ENCODE measurements around the gene STXBP5.

The STXBP5 gene

GRCh38 chr6:147274776-147275175 lies 70.6 kb downstream of the STXBP5 start:
- no peak overlapping the region for H3K27ac ChIP-seq (ENCODE audit: low read depth, low read length)
- no peak overlapping the region for H3K23ac ChIP-seq (ENCODE audit: low read length)
- no peaks in the 10 kb centered on the region for H3K9me3 ChIP-seq (ENCODE audit: insufficient read depth, low read depth, low read length)
- no peak overlapping the region for H3K9ac ChIP-seq (ENCODE audit: low read length)
- no peak overlapping the region for H3K4me3 ChIP-seq (ENCODE audit: low read depth, low read length)
- no peak overlapping the region for H2BK12ac ChIP-seq (ENCODE audit: low read length)
- no peak overlapping the region for H2BK120ac ChIP-seq (ENCODE audit: insufficient read depth, low read length, poor library complexity)
- no peak overlapping the region for H3K14ac ChIP-seq (ENCODE audit: low read length)
- H4K8ac ChIP-seq (ENCODE audit: low read depth, low read length): no peak overlapping the region
- H3K79me1 ChIP-seq (ENCODE audit: low read length): no peaks in the 10 kb centered on the region
- H3K4me1 ChIP-seq (ENCODE audit: control insufficient read depth in 1 of 2, insufficient read depth in 2 of 2, low read length in 2 of 2): no peaks in the 10 kb centered on the region
- H3K36me3 ChIP-seq (ENCODE audit: control insufficient read depth in 1 of 2, insufficient read depth in 2 of 2, low read length in 2 of 2): peaks cover 4 to 5% of the 10 kb centered on the region in 2 experiments
- H4K91ac ChIP-seq (ENCODE audit: low read depth, low read length): no peak overlapping the region
- H3K4ac ChIP-seq (ENCODE audit: low read depth, low read length): no peak overlapping the region
- no peak overlapping the region for H2BK5ac ChIP-seq (ENCODE audit: low read depth, low read length, poor library complexity)
- H3K18ac ChIP-seq (ENCODE audit: low read length): no peak overlapping the region
- no peak overlapping the region for H2AFZ ChIP-seq (ENCODE audit: insufficient read depth, low read length, poor library complexity)
- DNase-seq: no peak
- H3K27me3 ChIP-seq (ENCODE audit: insufficient read depth, low read length): no peaks in the 10 kb centered on the region
- H4K12ac ChIP-seq (ENCODE audit: low read depth, low read length): no peak overlapping the region
- no peaks in the 10 kb centered on the region for H3K79me2 ChIP-seq (ENCODE audit: control insufficient read depth, insufficient read depth, low read length, poor library complexity)
- H3K4me2 ChIP-seq (ENCODE audit: low read length): no peak overlapping the region
- no peak overlapping the region for H2AK5ac ChIP-seq (ENCODE audit: low read length)

DNA sequence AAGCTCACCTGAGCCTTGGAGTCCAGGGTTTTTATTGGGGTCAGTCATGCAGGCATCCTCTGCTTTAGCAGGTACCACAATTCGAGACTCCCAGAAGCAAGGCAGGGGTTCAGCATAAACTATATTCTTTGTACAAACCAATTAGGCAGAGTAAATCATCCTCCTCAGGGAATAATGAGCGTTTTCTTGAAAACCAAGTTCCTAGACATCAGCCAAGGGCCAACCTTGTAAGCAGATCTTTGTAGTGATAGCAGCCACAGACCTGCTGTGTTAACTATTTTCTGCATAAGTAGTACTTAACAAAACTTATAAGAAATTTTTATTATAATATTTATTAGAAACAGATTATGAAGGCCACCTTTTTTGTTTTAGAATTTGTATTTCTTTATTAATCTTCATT lies 74.7 kb downstream of the STXBP5 start:
- no peaks in the 10 kb centered on the region for H3K79me1 ChIP-seq (ENCODE audit: low read length)
- no CpG with 5 or more reads among the region's 2 CpGs for WGBS (ENCODE audit: extremely low coverage, insufficient coverage, insufficient read length)
- no peak overlapping the region for H3K9ac ChIP-seq (ENCODE audit: low read length)
- no peak for DNase-seq
- H3K9me3 ChIP-seq (ENCODE audit: insufficient read depth, low read depth, low read length): no peaks in the 10 kb centered on the region
- no peak overlapping the region for H3K4me2 ChIP-seq (ENCODE audit: low read length)
- no peak overlapping the region for H2AFZ ChIP-seq (ENCODE audit: insufficient read depth, low read length, poor library complexity)
- H2BK5ac ChIP-seq (ENCODE audit: low read depth, low read length, poor library complexity): no peak overlapping the region
- no peak overlapping the region for H3K27ac ChIP-seq (ENCODE audit: low read depth, low read length)
- no peaks in the 10 kb centered on the region for H3K79me2 ChIP-seq (ENCODE audit: control insufficient read depth, insufficient read depth, low read length, poor library complexity)
- H3K27me3 ChIP-seq (ENCODE audit: insufficient read depth, low read length): no peaks in the 10 kb centered on the region
- H2AK5ac ChIP-seq (ENCODE audit: low read length): no peak overlapping the region
- no peak overlapping the region for H3K4me3 ChIP-seq (ENCODE audit: low read depth, low read length)
- no peak overlapping the region for H4K91ac ChIP-seq (ENCODE audit: low read depth, low read length)
- no peak overlapping the region for H4K12ac ChIP-seq (ENCODE audit: low read depth, low read length)
- no peak overlapping the region for H3K4ac ChIP-seq (ENCODE audit: low read depth, low read length)
- H2BK120ac ChIP-seq (ENCODE audit: insufficient read depth, low read length, poor library complexity): no peak overlapping the region
- H3K36me3 ChIP-seq (ENCODE audit: control insufficient read depth in 1 of 2, insufficient read depth in 2 of 2, low read length in 2 of 2): peaks cover 5% of the 10 kb centered on the region in 2 experiments
- no peaks in the 10 kb centered on the region for H3K4me1 ChIP-seq (ENCODE audit: control insufficient read depth in 1 of 2, insufficient read depth in 2 of 2, low read length in 2 of 2)
- no peak overlapping the region for H3K23ac ChIP-seq (ENCODE audit: low read length)
- H3K18ac ChIP-seq (ENCODE audit: low read length): no peak overlapping the region
- no peak overlapping the region for H4K8ac ChIP-seq (ENCODE audit: low read depth, low read length)
- no peak overlapping the region for H2BK12ac ChIP-seq (ENCODE audit: low read length)
- no peak overlapping the region for H3K14ac ChIP-seq (ENCODE audit: low read length)

DNA sequence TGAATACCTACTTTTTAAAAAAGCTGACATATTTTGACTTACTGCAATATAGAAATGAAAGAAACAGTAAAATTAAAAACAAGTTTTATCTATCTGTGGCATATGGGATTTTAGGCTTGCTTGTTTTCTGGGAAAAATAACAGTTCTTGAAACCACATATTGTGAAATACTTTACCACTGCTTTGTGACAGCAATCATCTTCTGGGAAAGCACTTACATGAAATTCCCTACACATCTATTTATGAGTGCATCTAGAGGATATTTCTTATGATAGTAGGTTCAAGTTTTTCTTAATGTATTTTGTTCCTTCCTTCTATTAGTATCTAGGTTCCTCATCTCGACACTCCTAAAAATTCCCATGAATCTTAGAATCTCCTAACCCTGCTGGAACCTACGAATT lies 75.2 kb downstream of the STXBP5 start:
- no peak overlapping the region for H4K91ac ChIP-seq (ENCODE audit: low read depth, low read length)
- H3K79me1 ChIP-seq (ENCODE audit: low read length): no peaks in the 10 kb centered on the region
- H3K9ac ChIP-seq (ENCODE audit: low read length): no peak overlapping the region
- no peak overlapping the region for H2BK5ac ChIP-seq (ENCODE audit: low read depth, low read length, poor library complexity)
- WGBS (ENCODE audit: extremely low coverage, insufficient coverage, insufficient read length): no CpG with 5 or more reads among the region's 2 CpGs
- H3K4ac ChIP-seq (ENCODE audit: low read depth, low read length): no peak overlapping the region
- H4K12ac ChIP-seq (ENCODE audit: low read depth, low read length): no peak overlapping the region
- no peak overlapping the region for H3K14ac ChIP-seq (ENCODE audit: low read length)
- H4K8ac ChIP-seq (ENCODE audit: low read depth, low read length): no peak overlapping the region
- H3K23ac ChIP-seq (ENCODE audit: low read length): no peak overlapping the region
- no peak overlapping the region for H3K4me2 ChIP-seq (ENCODE audit: low read length)
- H3K18ac ChIP-seq (ENCODE audit: low read length): no peak overlapping the region
- no peak overlapping the region for H3K27ac ChIP-seq (ENCODE audit: low read depth, low read length)
- no peaks in the 10 kb centered on the region for H3K79me2 ChIP-seq (ENCODE audit: control insufficient read depth, insufficient read depth, low read length, poor library complexity)
- H2AK5ac ChIP-seq (ENCODE audit: low read length): no peak overlapping the region
- H2BK12ac ChIP-seq (ENCODE audit: low read length): no peak overlapping the region
- H3K4me3 ChIP-seq (ENCODE audit: low read depth, low read length): no peak overlapping the region
- no peak overlapping the region for H2AFZ ChIP-seq (ENCODE audit: insufficient read depth, low read length, poor library complexity)
- no peaks in the 10 kb centered on the region for H3K9me3 ChIP-seq (ENCODE audit: insufficient read depth, low read depth, low read length)
- no peaks in the 10 kb centered on the region for H3K27me3 ChIP-seq (ENCODE audit: insufficient read depth, low read length)
- no peaks in the 10 kb centered on the region for H3K4me1 ChIP-seq (ENCODE audit: control insufficient read depth in 1 of 2, insufficient read depth in 2 of 2, low read length in 2 of 2)
- no peak overlapping the region for H2BK120ac ChIP-seq (ENCODE audit: insufficient read depth, low read length, poor library complexity)
- no peak for DNase-seq
- H3K36me3 ChIP-seq (ENCODE audit: control insufficient read depth in 1 of 2, insufficient read depth in 2 of 2, low read length in 2 of 2): peaks cover 5 to 7% of the 10 kb centered on the region in 2 experiments

- no peak overlapping the region for H4K8ac ChIP-seq (ENCODE audit: low read depth, low read length)
- no peaks in the 10 kb centered on the region for H3K27me3 ChIP-seq (ENCODE audit: insufficient read depth, low read length)
- no peak overlapping the region for H3K4me2 ChIP-seq (ENCODE audit: low read length)
- H3K27ac ChIP-seq (ENCODE audit: low read depth, low read length): no peak overlapping the region
- H3K14ac ChIP-seq (ENCODE audit: low read length): no peak overlapping the region
- no peak overlapping the region for H2AK5ac ChIP-seq (ENCODE audit: low read length)
- no peak overlapping the region for H2BK120ac ChIP-seq (ENCODE audit: insufficient read depth, low read length, poor library complexity)
- no peaks in the 10 kb centered on the region for H3K79me1 ChIP-seq (ENCODE audit: low read length)
- no peak overlapping the region for H3K18ac ChIP-seq (ENCODE audit: low read length)
- no peak overlapping the region for H3K9ac ChIP-seq (ENCODE audit: low read length)
- no peak overlapping the region for H4K91ac ChIP-seq (ENCODE audit: low read depth, low read length)
- H4K12ac ChIP-seq (ENCODE audit: low read depth, low read length): no peak overlapping the region
- no peak overlapping the region for H3K4ac ChIP-seq (ENCODE audit: low read depth, low read length)
- peaks cover 4 to 5% of the 10 kb centered on the region in 2 experiments for H3K36me3 ChIP-seq (ENCODE audit: control insufficient read depth in 1 of 2, insufficient read depth in 2 of 2, low read length in 2 of 2)
- H3K79me2 ChIP-seq (ENCODE audit: control insufficient read depth, insufficient read depth, low read length, poor library complexity): no peaks in the 10 kb centered on the region
- no peaks in the 10 kb centered on the region for H3K4me1 ChIP-seq (ENCODE audit: control insufficient read depth in 1 of 2, insufficient read depth in 2 of 2, low read length in 2 of 2)
- no peak overlapping the region for H3K23ac ChIP-seq (ENCODE audit: low read length)
- no peak for DNase-seq
- H2AFZ ChIP-seq (ENCODE audit: insufficient read depth, low read length, poor library complexity): no peak overlapping the region
- no CpG with 5 or more reads among the region's 2 CpGs for WGBS (ENCODE audit: extremely low coverage, insufficient coverage, insufficient read length)
- no peaks in the 10 kb centered on the region for H3K9me3 ChIP-seq (ENCODE audit: insufficient read depth, low read depth, low read length)
- H2BK5ac ChIP-seq (ENCODE audit: low read depth, low read length, poor library complexity): no peak overlapping the region
- H3K4me3 ChIP-seq (ENCODE audit: low read depth, low read length): no peak overlapping the region
- no peak overlapping the region for H2BK12ac ChIP-seq (ENCODE audit: low read length)
Measured at GRCh38 chr6:147281895-147282565, 77.8 kb downstream of the STXBP5 start.
